Inflammatory macrophage (primary cell): Measurements from ENCODE around the gene FPR1.
A peak's percentile ranks its signal among the peaks of the same experiment; 100 is the strongest.
"Not testable (repeated sequence)": the region's sequence is repeated elsewhere in the genome, so short reads cannot be mapped to it uniquely, and the experiment has no call there.

Experiments
- DNase-seq, 2 donors: peaks; one replicate each; pipeline ENCODE4 v3.0.0-alpha.2; 2020 to 2022

The FPR1 gene

DNA sequence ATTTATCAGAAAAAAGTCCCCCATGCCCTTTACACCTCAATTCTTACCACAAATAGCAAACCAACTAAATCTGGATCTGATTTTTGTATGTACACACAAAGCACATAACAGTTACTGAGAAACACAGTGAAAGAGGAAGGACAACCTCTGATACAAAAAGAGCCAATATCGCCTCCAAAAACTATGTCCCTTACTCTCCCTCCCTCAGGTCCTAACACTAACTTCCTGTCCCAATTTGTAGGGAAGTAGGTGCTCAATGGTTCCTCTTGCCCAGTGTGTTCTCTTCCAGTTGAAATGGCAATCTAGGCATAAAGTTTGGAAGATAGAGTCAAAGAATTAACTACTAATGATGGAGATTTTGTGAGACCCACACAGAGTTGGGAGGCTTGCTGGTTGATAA, 27.5 kb upstream of the FPR1 start:
- DNase-seq, result peak; percentile 28 to 30

DNA sequence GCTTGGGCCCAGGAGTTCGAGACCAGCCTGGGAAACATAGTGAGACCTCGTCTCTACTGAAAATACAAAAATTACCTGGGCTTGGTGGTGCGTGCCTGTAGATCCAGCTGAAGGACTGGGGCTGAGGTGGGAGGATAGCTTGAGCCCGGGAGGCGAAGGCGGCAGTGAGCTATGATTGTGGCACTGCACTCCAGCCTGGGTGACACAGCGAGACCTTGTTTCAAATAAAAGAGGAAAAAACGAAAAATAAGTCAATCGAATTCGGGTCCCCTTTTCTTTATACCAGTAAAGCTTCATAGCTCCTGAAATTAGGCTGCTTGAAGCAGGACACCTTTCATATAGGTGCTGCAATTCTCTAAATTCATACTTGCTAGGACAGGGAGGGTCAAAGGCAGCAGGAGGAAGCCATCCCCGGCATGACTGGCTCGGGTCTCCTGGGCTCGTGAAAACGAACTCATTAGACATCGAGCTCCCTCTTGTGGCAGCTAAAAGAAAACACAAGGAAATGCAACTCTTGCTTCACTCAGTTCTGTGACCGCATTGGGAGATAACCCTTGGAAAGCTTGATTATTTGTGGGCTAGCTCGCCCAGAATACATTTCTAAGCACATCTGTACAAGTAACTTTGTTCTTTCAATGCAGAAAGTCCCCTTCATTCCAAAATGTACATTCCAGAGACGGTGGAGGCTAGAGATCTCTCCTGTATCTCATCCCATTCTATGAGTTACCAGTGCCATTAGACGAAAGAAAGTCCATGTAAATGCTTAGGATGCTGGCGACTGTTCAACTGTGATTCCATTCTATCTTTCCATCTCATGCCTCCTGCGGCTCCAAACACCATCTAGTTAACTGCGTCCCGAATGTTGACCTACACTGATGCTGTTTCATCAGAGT, 26.1 kb upstream of the FPR1 start:
- DNase-seq, result peak; percentile 78 to 82

DNA sequence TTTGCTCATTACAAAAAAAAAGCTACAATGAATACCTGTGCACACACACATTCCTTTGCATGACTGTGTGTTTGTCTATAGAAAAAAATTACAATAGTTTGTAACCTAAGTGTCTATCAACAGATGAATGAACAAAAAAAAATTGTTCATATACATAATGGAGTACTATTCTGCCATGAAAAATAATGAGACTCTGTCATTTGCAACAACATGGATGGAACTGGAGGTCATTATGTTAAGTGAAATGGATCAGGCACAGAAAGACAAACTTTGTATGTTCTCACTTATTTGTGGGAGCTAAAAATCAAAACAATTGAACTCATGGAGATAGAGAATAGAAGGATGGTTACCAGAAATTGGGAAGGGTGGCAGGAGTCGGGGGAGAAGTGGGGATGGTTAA, 24.9 kb upstream of the FPR1 start:
- DNase-seq, result not testable (repeated sequence)

DNA sequence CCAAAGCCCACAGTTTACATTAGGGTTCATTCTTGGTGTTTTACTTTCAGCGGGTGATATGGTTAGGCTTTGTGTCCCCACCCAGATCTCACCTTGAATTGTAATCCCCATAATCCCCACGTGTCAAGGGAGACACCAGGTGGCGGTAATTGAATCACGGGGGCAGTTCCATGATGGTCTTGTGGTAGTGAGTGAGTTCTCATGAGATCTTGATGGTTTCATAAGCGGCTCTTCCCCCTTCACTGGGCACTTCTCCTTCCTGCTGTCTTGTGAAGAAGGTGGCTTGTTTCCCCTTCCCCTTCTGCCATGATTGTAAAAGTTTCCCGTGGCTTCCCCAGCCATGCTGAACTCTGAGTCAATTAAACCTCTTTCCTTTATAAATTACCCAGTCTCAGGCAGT, 21.3 kb upstream of the FPR1 start:
- peak; percentile 79 for DNase-seq

DNA sequence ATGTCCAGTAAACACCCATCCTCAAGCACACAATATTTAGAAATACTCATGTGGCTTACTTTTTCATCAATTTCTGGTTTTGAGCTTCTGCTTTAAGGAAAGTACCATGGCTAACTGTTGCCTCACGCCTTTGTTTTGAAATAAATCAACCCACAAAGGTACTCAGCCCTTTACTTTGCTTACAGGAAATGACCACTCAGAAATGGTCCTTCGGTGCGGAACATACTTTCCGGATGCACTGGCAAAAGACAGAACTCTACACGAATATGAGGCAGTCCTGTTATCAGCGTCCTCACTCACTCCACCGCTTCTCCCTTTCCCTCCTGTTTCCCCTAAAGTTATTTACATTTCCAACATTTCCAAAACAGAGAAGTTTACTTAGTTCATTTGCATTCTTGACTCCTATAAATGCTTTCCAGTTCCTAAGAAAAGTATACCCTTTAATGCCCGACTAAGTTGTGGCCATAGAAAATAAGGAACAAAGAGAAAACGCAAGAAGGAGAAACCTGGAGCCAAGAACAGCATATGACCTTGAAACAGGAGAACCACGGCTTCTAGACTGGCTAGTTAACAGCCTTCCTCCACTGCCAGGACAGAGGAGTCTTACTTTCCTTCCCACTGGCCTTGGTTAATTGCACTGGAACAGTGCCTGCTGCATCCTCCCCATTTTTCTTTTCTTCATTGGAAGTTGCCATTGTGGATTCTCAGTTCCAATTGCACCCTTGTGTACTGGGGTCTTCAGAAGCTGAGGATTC, 19.9 kb upstream of the FPR1 start:
- DNase-seq, result peak; percentile 90 to 92

DNA sequence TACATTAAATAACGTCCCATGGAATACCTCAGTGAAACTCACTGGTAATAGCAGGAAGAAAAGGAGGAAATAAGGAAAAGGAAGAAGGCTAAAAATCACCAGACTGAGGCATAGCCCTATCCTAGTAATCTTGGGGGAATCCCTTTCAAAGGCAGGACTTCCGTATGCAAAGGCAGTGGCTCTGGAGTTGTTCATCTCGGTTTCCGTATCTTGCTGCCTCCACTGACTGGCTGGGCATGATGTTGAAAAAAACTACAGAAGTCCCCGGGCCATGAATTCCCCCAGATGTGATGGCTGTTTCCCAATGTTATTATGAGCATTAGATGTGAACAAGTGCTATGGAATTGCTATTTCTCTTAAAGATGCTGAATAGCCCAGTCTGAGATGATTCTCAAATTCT, 14.8 kb upstream of the FPR1 start:
- peak; percentile 61 to 78 for DNase-seq

DNA sequence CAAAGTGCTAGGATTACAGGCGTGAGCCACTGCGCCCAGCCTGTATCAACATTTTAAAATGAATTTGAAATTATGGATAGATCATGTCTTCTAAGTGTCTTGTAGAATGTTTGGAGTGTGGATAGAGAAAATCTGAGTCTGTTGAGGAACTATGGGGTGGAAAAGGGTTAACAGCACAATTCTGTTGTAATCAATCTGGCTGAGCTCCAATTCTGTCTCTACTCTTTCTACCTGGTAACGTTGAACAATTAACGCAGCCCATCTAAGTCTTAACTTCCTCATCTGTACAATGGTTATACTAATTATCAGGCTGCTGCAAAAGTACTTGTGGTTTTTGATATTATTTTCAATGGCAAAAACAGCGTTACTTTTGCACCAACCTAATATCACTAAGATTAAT, 13.4 kb upstream of the FPR1 start:
- DNase-seq, result no peak

DNA sequence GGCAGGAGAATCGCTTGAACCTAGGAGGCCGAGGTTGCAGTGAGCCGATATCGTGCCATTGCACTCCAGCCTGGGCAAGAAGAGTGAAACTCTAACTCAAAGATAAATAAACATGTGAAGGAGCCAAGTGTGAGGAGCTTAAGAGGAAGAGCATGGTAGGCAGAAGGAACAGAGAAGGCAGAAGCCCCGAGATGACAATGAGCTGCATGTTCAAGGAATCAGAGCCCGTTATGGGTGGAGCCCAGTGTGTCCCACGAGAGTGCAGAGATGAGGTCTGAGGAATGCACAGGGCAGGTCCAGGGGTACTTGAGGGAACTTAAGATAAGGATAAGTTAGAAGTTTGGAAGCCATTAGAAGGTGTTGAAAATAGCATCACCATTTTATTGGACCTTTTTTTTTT, 10.0 kb upstream of the FPR1 start:
- no peak for DNase-seq

DNA sequence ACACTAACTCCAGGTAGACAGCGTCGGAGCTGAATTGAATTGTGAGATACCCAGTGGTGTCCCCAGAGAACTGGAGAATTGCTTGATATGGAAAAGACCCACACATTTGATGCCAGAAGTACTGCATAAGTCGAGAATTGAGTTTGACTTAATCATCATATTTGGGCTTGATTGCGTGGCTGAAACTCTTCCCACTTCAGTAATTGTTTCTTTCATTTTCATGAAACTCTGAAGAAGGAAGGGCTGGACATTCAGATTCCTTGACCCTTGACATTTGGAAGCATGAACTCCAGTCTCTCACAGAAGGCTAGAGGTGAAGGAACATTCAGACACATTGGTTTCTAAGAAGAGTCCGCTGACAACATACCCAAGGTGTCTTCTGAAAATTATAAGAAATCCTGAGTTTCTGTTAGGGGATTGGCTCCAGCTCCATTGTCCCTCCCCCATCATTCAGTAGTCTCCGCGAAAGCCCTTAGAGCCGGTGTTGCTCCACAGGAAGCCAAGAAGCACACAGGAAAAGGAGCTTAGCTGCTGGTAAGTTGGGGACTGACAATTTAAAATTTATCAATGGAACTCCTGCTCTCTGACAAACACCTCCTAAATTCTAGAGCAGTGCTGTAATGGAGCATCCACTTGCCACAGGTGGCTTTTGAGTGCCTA, 9.1 kb upstream of the FPR1 start, which contains the start of gene FPR2:
FPR2 (plus strand) TSS at position 484 of the 660 bp plus-strand sequence. CDS start 7,479 bp downstream, outside the sequence.
- DNase-seq, result no peak

DNA sequence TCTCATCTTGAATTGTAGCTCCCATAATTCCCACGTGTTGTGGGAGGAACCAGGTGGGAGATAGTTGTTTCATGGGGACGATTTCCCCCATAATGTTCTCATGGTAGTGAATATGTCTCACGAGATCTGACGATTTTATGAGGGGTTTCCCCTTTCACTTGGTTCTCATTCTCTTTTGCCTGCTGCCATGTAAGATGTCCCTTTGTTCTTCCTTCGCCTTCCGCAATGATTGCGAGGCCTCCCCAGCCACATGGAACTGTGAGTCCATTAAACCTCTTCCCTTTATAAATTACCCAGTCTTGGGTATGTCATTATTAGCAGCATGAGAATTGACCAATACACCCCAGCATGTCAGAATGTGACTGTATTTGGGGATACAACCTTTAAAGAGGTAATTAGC, 3.9 kb upstream of the FPR1 start:
- DNase-seq, result peak; percentile 61 to 69

DNA sequence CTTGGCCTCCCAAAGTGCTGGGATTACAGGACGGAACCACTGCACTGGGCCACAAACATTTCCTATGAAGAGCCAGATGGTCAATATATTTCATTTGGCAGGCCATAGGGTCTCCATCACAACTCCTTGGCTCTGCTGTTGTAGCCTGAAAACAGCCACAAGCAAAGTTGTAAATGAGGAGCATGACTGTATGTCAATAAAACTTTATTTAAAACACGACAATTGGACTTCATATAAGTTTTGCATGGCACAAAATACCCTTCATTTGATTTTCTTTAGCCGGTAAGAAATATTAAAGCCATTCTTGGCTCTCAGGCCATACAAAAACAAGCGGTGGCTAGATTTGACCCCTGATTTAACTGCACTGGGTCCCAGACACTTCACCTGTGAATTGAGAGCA, 3.1 kb upstream of the FPR1 start:
- DNase-seq, result no peak

DNA sequence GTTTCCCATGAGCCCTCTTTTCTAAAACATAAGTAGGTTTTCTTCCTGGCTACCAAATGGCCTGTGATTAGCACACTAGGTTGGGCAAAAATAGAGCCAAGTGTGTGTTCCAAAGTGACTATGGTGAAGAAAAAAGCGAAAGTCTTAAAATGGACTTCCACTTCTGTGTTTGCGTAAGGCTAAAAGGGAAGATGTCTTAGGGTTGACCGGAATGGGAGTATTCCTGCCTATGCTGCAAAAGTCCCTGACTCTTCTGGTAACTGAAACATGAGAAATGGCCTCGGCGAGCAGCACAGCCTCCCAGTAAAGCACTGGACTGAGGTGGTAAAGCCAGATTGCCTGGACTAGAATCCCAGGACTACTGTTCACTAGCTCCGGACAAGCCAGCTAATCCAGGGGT, 2.4 kb upstream of the FPR1 start:
- DNase-seq, result peak; percentile 86 to 87

DNA sequence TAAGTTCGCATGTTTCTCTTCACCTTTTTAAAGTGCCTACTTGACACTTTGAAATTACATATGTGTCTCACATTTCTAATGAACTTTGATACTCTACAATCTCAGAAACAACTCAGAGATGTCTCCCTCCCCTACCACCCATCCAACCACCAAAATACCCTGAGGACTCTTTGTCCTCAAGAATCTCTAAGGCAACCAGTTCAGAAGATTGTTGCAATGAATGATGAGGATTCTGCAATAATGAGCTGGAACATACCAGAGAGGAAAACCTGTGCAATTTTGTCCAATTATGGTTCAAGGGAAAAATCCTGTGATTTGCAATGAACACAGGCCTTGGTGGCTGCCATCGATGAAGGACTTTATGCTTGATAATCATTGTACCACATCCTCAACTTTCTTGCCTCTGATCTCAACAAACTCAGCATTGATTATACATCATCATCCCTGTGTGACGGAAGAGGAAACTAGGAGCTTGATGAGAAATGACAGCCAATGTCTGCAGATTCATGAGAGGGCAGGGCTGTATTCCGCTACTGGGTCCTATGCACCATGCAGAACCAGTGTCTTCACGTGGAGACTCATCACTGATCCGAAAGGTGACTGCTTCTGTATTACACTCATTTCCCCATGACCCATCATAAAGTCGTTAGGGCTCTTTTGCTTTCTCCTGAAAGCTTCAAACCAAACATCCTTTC, 1.1 kb downstream of the FPR1 start:
- DNase-seq, result peak in 1 of 2 donors; percentile 26

DNA sequence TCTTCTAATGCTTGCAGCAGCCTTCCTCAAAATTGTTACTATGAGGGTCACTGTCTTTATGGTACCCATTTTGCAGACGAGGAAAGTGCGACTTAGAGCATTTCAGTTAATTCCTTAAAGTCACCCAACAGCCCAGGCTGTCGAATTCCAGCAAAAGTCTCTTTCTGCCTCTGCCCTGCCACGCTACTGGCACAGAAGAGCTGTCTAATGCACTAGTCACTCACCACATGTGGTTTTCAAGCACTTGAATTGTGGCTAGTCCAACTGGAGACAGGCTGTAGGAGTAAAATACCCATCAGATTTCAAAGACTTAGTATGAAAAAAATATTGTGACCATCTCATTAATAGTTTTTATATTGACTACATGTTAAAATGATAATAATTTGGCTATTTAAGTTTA, 1.7 kb downstream of the FPR1 start:
- no peak for DNase-seq

DNA sequence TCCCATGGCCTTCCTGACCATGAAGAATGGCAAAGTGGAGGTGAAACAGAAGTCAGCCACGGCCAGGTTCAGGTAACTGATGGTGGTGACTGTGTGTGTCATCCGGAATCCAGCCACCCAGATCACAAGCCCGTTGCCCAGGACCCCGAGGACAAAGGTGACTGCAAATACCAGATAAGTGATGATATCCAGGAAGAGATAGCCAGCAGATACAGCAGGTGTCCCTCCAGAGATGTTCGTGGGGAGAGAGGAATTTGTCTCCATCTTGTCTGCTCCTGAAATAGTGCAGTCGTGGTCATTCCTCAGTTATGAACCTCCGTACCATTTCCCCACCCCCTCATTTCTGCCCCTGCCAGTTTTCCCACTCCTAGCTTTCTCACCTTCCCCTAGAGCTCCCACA, 4.9 kb downstream of the FPR1 start:
- no peak for DNase-seq

DNA sequence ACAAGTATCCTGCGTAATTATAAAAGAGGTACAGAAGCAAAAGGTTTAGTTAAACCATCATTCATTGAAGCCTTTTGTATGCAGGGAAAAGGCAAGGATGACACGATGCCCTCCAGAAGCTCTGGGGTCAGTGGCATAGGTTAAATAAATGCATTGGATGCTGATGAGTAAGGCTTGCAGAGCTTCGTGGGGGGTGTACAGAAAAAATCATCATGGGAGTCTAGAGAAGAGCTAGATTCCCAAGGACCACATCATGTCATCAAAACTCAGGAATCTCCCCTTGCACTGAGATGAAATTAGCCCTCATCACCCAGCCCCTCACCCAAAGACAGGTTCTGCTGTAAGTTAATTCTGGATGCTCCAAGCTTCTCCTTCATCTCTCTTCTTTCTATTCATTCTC, 8.3 kb downstream of the FPR1 start:
- DNase-seq, result no peak

DNA sequence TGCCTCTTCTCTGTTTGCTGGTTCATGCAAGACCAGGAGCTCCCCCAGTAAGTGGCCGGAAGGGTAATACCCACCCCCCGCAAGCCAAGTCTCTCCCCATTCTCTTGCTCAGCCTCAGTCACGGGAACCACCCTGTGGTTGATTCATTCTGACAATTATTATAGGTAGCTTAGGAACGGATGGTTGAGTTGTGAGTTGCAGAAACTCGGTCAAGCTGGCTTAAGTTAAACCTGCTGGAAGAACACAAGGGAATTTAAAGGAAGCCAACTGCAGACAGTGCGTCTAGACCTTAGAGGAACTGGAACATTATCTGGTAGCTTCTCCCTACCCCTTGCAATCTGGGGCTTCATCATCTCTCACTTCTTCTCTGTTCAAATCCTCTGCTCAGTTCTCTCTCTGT, 8.9 kb downstream of the FPR1 start:
- peak; percentile 22 to 42 for DNase-seq

DNA sequence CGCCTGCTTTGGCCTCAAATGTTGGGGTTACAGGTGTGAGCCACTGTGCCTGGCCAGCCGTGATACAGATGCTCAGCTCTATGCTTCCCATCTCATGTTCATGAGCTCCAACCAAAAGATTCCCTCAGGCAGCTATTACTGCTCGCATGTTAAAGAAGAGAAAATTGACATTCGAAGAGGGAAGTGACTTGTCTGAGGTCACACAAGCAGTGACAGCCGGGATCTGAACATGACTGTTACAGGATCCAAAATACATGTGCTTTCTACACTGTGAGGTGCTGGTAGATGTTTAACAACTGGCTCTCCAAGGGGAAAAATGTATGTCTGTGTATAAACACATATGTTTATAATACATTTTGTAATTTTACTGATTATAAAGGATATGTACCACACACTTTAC, 11.3 kb downstream of the FPR1 start:
- DNase-seq, result peak; percentile 63 to 77

DNA sequence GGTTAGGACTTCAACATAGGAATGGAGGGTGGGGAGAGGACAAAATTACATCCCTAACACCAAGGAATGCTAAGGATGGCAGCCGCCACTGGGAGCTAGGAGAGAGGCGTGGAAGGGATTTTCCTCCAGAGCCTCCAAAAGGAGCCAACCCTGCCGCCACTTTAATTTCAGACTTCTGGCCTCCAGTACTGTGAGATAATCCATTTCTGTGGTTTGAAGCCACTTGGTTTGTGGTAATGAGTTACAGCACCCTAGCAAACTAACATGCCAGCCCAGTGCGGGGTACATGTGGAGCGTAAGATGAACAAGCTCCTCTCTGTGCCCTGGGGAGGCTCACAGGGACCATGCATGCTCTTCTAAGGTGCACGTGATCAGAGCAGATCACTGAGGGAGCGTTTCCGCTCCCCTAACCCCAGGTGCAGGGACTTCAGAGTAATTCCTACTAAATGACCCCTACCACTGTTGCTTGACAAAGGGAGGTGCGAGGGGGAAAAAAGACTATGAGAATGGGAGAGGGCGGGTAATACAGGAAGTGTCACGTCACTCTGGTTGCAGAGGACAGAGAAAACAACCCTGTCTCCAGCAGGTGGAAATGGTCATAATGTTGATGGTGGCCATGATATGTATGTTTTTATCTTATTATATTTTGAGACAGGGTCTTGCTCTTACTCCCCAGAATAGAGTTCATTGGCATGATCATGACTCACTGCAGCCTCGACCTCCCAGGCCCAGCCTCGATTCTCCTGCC, 12.0 kb downstream of the FPR1 start:
- DNase-seq, result no peak

DNA sequence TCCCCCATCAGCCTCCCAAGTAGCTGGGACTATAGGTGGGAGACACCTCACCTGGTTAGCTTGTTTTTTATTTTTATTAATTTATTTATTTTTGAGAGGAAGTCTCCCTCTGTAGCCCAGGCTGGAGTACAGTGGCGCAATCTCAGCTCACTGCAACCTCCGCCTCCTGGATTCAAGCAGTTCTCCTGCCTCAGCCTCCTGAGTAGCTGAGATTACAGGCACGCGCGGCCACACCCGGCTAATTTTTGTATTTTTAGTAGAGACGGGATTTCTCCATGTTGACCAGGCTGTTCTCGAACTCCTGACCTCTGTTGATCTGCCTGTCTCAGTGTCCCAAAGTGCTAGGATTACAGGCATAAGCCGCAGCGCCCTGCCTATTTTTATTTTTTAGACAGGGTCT, 13.2 kb downstream of the FPR1 start:
- peak in 1 of 2 donors; percentile 26 for DNase-seq

DNA sequence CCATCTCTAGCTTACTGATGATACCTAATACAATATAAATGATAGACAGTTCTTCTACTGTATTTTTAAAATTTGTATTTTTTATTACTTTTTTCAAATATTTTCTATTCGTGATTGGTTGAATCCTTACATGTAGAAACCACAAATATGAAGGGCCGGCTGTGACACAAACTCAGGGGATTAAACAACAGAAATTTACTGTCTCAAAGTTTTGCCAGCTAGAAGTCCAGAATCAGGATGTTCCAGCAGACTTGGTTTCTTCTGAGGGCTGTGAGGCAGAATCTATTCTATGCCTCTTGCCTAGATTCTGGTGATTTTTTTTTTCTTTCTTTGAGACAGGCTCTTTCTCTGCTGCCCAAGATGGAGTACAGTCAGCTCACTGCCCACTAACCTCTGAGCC, 13.8 kb downstream of the FPR1 start:
- no peak for DNase-seq

DNA sequence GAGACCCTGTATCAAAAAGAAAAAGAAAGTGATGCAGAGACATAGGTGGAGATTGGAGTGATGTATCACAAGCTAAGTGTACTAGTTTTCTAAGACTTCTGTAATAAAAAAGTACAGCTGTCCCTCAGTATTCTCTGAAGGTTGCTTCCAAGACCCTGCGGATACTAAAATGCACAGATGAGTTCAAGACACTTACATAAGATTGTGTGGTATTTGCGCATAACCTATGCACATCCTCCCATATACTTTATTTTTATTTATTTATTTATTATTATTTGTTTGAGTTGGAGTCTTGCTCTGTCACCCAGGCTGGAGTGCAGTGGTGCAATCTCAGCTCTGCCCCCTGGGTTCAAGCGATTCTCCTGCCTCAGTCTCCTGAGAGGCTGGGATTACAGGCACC, 14.3 kb downstream of the FPR1 start:
- DNase-seq, result no peak
